Sigmoid colon (tissue), 4 donors: ENCODE data around the gene SMIM20.

Experiments
- CTCF ChIP-seq, 4 experiments: fragments of 450-650 bp in 3 of 4; fragments of 200-600 bp in 1 of 4; IDR thresholded peaks; one replicate each; pipeline ENCODE4 v1.5.1; 2016 to 2019; ENCODE audit warnings: antibody characterized with exemption in 4 of 4, mild to moderate bottlenecking in 3 of 4, moderate library complexity in 2 of 4
- POLR2AphosphoS5 ChIP-seq, 4 donors: sonication (generic); formaldehyde crosslinking; IDR thresholded peaks; one replicate each; pipeline ENCODE4 v1.6.1; 2017; ENCODE audit warnings: antibody characterized with exemption in 4 of 4

DNA sequence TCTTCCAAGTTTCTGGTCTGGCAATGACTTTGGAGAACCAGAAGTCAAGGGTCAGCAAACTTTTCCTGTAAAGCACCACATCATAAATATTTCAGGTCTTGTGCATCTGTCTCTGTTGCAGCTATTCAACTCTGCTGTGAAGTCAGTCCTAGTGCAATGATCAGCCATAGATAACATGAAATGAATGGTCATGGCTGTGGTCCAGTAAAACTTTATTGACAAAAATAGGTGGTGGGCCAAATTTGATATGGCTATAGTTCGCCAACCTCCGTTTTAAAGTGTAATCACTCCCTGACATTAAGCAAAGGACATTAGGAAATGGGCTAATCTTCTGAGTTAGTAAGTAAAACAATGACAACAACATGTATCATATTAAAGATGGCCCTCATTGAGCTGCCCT is 30.5 kb upstream of the SMIM20 start:
- TF ChIP-seq POLR2AphosphoS5 (IDR thresholded peaks at IDR 0.05) (no peak), CTCF (IDR thresholded peaks at IDR 0.05) (no peak)
